Measurements from ENCODE around the gene WT1. TPM values are rescaled to one million over a fixed set of nuclear protein-coding genes. Genes with fewer than 3 reads are reported as not detected.

Gene WT1
- total and polyA plus RNA-seq, 2 experiments from 2014 or later = not detected

DNA sequence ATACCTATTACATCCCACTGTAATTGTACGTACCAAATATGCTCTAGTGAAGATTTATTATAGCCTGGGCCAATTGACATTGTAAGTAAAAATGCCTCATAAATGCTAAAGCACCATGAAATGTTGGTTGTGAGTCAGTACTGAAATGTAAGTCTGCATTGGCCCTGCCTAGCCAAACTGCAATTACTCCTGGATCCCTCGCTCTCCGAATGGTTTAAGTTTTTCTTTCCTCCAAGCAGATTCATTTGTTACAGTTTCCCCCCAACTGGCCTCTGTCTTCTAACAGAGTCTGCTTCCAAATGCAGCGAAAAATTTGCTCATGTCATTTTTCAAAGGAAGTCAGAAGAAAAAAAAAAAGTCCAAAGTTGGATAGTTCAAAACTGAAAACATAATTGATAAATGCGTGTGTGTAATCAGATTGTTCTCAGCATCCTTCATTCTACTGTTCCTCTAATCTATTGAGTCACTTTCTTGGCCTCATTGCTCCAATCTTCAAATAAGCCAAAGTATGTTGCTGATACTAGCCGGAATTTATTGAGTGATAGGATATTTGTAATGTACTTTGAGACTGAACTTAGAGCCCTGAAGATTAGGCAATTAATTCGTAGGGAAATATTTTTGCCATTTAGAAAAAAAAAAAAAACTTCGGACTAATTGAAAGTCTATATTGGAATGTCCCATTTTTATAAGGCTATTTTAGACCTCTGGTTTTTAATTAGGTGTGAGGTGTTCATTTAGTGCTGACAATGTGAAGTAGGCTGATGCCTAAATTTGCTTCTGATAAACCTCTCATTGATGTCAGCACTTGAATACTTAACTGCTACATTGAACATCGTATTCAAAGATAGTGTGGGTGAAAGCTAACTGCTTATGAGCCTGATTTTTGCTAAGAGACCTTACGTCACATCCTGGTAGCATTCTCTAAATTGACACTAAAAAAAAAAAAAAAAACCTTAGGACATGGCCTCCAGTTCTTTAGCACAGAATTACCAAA is 93.4 kb downstream of the WT1 start:
- Histone ChIP-seq H3K9me3 (ENCODE audit: low read depth) (no peaks in the 10 kb centered on the region), H3K79me2 (ENCODE audit: insufficient read depth) (no peaks in the 10 kb centered on the region), H2AFZ (no peak overlapping the region), H3K36me3 (ENCODE audit: low read depth) (no peaks in the 10 kb centered on the region), H3K9me2 (ENCODE audit: insufficient read depth) (no peaks in the 10 kb centered on the region), H3K27ac (no peak overlapping the region), H4K20me1 (ENCODE audit: insufficient read depth) (no peaks in the 10 kb centered on the region), H3K4me2 (ENCODE audit: unreplicated experiment) (no peak overlapping the region), H3K4me1 (ENCODE audit: insufficient read depth) (no peaks in the 10 kb centered on the region), H3K4me3 (no peak overlapping the region), H3K9ac (no peak overlapping the region), H3F3A (ENCODE audit: insufficient read depth) (no peaks in the 10 kb centered on the region), H3K27me3 (replicated peaks; ENCODE audit: insufficient read depth) (peaks cover 36% of the 10 kb centered on the region)
- no peak for TF ChIP-seq EZH2 (IDR thresholded peaks at IDR 0.05; ENCODE audit: insufficient read depth, poor library complexity, severe bottlenecking)
- TF ChIP-seq EZH2phosphoT487 (IDR thresholded peaks at IDR 0.05; ENCODE audit: insufficient read depth, low read depth) = no peak
- in situ Hi-C loops (cut with MboI) = no loop called here
- DNase-seq = no peak
- WGBS, 2 experiments (ENCODE audit: low coverage in 1 of 2, low lambda C conversion rate in 2 of 2, missing lambda C conversion rate in 2 of 2) = 26 to 31% methylated on average over 10 of the region's 10 CpGs

DNA sequence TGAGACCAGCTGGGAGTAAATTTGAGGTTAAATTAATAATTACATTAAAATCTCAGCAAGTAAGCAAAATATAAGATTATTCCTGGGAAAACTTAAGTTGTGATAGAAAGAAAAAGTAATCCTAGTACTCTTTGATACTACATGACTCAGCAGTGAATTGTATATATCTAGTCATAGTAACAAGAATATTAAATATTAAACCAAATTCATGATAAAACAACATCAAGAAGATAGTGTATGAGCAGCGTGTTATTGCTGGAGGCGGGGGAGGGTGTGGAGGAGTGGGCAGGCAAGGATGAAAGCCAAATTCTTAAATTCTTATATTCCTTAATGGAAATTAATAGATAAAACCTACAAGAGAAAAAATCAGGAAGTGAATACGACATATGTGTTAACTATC is 95.2 kb downstream of the WT1 start:
- Histone ChIP-seq H3K4me1 (ENCODE audit: insufficient read depth) (no peaks in the 10 kb centered on the region), H3K27ac (no peak overlapping the region), H3K27me3 (replicated peaks; ENCODE audit: insufficient read depth) (peaks cover 29% of the 10 kb centered on the region), H3F3A (ENCODE audit: insufficient read depth) (no peaks in the 10 kb centered on the region), H3K4me3 (no peak overlapping the region), H4K20me1 (ENCODE audit: insufficient read depth) (no peaks in the 10 kb centered on the region), H3K9ac (no peak overlapping the region), H3K36me3 (ENCODE audit: low read depth) (no peaks in the 10 kb centered on the region), H3K9me2 (ENCODE audit: insufficient read depth) (no peaks in the 10 kb centered on the region), H3K9me3 (ENCODE audit: low read depth) (no peaks in the 10 kb centered on the region), H3K4me2 (ENCODE audit: unreplicated experiment) (no peak overlapping the region), H2AFZ (no peak overlapping the region), H3K79me2 (ENCODE audit: insufficient read depth) (no peaks in the 10 kb centered on the region)
- in situ Hi-C loops (cut with MboI) = no loop called here
- WGBS, 2 experiments (ENCODE audit: low coverage in 1 of 2, low lambda C conversion rate in 2 of 2, missing lambda C conversion rate in 2 of 2) = 44 to 46% methylated on average over 3 of the region's 3 CpGs
- DNase-seq = no peak
- no peak for TF ChIP-seq EZH2phosphoT487 (IDR thresholded peaks at IDR 0.05; ENCODE audit: insufficient read depth, low read depth)
- TF ChIP-seq EZH2 (IDR thresholded peaks at IDR 0.05; ENCODE audit: insufficient read depth, poor library complexity, severe bottlenecking) = no peak

Small RNAs within 50 kb of the gene (small RNA-seq; reads per million reads assigned to genes)
- gene RF02204 (ENCODE audit: low read depth, low replicate concordance) (not detected), gene RF02205 (ENCODE audit: low read depth, low replicate concordance) (not detected)

Other genes with a start within 250 kb of the WT1 start
- 527 and 543 TPM in 2 replicates for gene EIF3M, start 148.3 kb upstream of the WT1 start, total RNA-seq (2014; rRNA removed; shearing (Covaris generic))
- gene EIF3M, start 148.3 kb upstream of the WT1 start, polyA plus RNA-seq (2016; fragmentation: Nextera tagmentation; extraction: Ambion mirVana) = 289 and 297 TPM in 2 replicates